HG03520 (cell line): ENCODE data around the gene CSTF1.

Source experiments
- ATAC-seq: cut with Tn5 transposase; IDR thresholded peaks from one replicate; pipeline ENCODE4 v1.9.1; 2021; ENCODE audit warnings: mild to moderate bottlenecking, moderate library complexity; ENCODE audit not compliant: unreplicated experiment

The CSTF1 gene

GRCh38 chr20:56426926-56427325 is 34.5 kb downstream of the CSTF1 start:
- ATAC-seq, result no peak

GRCh38 chr20:56427797-56428196 is 35.4 kb downstream of the CSTF1 start:
- no peak for ATAC-seq

DNA sequence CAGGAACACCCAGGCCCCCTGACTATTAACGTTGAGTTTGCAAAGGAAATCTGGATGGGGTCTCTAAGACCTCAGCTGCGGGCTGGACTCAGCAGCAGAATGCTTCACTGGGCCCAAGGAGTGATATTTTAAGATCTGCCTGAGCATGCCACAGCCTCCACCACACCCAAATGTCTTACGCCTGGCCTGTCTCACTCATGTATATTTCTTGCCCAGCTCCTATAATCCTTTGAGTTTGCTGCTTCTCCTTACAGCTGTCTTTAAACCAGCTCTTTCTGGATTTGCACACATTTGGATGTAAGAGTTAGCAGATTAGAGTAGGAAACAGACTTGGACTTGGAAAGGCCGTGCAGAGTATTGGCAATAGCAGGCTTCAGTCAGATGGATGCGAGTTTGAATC is 36.0 kb downstream of the CSTF1 start:
- no peak for ATAC-seq

DNA sequence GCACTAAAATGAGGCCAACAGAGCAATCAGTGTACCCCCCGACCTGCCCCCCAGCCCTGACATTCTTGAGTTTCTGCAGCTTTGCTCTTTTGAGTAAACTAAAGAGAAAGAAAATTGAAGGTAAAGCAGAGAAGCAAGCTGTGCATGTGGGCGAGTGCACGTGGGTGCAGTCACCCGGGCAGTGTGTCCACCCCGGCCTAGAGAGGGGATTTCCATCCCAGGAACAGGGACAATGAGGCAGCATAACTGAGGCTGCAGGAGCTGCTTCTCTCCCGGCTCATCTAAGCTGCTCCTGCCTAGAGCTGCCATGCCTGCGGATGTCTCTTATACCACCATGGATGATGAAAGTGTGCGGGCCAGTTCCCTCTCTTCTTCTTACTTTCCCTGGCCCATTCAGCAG is 36.4 kb downstream of the CSTF1 start:
- ATAC-seq, result no peak

DNA sequence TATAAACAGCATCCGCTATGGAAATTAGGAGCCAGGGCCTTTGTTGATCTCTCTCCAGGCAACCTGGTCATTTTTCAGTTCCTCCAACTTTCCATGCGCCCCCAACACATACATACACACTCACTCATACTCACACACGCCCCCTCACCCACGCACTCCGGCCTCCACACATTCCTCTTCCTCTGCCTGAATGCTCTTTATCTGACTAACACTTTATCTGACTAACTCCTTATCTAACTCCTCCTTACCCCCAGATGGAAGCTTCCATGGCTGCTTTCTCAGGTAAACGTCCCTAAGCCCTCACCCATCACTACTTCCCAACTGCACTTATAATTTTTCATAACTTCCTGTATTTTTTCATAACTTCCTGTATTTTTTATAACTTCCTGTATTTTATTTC is 37.1 kb downstream of the CSTF1 start:
- no peak for ATAC-seq

GRCh38 chr20:56429941-56430340 is 37.5 kb downstream of the CSTF1 start:
- ATAC-seq, result no peak

DNA sequence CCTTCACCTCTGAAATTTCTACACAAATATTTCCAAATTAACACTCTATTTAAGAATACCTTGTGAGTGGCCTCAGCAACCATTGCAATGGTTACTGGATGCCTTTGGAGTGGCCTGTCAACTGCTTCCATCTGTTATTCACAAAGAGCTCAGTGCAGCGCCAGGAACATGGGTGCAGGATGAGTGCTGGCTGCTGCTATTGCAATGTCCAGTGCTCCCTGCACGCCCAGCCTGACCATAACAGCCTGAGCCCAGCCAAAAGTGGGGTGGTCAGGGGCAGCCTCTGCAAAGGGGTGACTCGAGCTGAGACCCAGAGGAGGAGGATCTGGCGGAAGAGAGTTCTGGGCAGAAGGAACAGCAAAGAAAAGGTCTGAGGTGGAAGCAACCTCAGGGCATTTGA is 38.0 kb downstream of the CSTF1 start:
- ATAC-seq, result no peak

DNA sequence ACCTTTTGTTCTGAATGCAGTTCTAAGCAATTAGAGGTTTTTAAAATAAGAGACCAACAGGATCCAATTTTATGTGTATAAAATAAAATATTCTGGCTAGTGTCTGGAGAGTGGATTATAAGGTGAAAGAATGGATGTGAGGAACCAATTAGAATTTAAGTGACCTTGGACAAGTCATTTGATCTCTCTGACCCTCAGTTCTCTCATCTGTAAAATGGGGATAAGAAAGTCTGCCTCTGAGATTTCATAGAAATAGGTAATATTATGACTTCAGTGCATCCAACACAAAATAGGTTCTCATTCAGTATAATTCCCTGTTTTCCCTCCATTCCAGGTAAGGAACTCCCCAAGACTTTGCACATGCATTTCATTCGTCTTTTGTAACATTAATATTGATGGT is 38.5 kb downstream of the CSTF1 start:
- no peak for ATAC-seq

DNA sequence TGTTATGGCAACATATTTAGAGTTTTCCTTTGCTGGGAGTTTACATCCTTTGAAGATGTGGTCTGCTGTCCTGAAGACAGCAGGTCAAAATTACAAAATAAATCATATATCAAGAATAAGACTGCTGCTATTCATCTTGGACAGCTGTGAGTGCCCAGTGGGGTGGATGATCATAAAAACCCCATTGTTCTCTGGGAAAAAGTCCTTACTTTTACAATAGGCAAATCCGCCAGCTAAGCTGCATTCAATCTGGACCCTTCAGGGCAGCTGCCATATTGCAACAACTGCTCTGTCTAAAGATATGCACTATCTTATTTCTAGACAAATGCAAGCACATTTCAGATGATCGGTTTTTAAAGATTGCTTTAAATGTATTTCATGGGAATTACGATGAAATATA is 39.0 kb downstream of the CSTF1 start:
- no peak for ATAC-seq

GRCh38 chr20:56433221-56433879 is 40.9 kb downstream of the CSTF1 start:
- no peak for ATAC-seq

- ATAC-seq, result no peak
Measured at GRCh38 chr20:56433880-56434255, 41.4 kb downstream of the CSTF1 start.

GRCh38 chr20:56437196-56437960 is 44.9 kb downstream of the CSTF1 start:
- ATAC-seq, result no peak

DNA sequence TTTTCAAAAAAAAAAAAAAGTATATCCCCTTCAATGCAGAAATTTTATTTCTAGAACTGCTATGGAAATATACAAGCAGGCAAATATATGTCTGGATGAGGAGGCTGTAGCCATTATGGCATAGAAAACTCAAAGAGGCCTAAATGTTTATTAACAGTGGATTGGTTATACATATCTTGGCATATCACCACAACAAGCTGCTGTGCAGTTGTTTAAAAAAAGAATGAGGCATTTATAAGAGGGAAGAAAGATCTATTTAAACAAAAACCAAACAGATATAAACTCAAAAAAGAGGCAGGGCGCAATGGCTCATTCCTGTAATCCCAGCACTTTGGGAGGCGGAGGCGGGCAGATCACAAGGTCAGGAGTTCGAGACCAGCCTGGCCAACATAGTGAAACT is 45.8 kb downstream of the CSTF1 start:
- no peak for ATAC-seq

GRCh38 chr20:56439771-56440291 is 47.4 kb downstream of the CSTF1 start:
- no peak for ATAC-seq

DNA sequence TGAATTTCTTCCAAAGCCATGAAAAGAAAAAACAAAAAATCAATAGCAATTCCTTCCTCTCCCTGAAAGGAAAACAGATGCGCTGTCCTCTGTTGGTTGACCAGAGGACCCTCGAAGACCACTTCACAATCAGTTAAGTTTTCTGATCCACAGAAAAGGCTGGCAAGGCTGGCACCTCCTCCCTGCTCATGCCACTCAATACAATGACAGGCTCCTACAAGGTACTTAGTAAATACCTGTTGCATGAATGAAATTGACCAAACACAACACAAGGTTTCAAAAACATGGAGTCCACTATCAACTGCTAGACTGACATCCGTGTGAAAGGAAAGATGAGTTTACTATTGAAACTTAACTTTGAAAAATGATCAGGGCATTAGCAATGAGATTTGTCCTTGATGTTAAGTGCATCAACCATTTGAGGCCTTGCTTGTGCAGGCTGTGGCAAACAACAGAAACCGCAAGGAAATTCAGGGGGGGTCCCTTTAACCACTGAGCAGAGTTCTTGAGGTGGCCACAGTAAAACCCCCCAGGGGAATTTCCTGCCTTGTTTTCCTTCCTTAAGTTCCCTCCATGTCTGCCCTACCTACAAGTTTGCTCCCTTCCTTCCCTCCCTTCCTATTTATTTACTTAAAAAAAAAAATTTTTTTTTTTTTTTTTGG is 48.0 kb downstream of the CSTF1 start:
- no peak for ATAC-seq

DNA sequence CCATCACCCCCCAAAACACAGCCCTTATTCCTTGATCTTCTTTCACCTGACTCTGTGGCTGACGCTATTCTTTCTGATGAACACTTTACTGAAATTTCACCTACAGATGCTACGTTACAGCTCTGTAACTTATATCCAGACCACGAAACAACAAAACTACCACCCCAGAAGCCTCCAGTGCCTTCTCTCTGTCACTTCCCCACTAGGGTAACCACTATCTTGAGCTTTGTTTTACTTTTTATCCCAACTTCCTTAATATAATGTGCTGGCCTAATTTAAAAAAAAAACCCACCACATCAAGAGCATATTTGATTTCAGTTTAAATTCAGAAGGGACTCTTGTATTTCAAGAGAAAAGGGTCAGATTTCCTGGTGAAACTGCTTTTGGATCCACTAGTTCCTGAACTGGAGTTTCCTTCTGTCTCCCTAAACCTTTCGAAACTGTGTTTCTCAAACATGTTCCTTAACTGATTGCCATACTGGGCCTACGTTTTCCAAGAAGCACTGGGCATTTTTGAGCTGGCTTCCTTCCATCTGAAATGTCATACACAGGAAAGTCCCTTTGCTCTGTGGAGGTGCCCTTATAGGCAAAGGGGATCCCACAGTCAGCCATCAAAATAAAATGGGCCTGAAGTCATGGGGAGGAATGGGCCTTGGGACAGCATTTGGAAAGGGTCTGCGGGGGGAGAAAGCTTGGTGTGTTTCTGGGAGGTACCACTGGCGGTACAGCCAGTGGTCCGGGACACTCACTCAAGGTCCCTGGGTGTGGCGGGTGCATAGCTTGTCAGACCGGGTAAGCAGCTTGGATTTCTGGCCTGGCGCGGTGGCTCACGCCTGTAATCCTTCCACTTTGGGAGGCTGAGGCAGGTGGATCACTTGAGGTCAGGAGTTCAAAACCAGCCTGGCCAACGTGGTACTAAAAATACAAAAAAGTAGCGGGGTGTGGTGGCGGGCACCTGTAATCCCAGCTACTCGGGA is 50.2 kb downstream of the CSTF1 start:
- no peak for ATAC-seq

GRCh38 chr20:56443654-56444540 is 51.5 kb downstream of the CSTF1 start:
- no peak for ATAC-seq

DNA sequence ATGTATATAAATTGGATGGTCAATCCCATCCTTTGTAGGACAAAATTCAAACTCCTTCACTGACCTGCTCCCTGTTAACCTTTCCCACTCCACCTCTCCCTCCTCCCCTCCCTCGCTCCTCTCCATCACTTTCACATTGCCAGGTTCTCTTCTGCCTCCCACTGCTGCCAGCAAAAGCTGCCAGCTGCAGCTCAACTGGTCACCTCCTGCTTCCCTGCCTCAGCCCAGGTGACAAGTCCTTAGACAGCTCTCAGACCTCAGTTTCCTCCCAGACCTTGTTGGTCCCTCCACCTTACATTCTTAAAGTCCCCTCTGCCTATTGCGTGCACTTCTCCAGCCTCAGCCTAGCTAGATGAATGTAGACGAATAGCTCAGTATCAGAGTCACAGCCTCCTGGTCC is 52.7 kb downstream of the CSTF1 start:
- no peak for ATAC-seq

GRCh38 chr20:56445540-56445939 is 53.1 kb downstream of the CSTF1 start:
- ATAC-seq, result no peak

DNA sequence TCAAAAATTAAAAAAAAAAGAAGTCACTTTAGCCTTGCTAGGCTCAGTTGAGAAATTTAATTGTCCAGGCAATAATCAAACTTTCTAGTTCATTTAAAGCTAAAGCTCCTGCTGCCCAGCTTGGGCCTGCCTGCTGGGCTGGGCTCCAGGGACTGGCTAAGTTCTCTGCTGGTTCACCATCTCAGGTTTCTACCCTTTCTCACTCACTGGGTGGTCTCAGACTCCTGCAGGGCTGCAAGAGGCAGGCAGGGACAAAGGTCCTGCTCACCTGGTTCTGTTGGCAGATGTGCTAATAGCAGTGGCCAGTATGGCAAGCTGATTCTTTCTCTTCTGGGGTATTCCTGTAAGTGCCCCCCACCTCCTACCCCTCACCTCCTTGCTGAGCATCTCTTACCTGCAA is 54.8 kb downstream of the CSTF1 start:
- ATAC-seq, result no peak
